GM12875 (cell line): ENCODE data around the gene NUTM2G.
"Not testable (repeated sequence)": the region's sequence is repeated elsewhere in the genome, so short reads cannot be mapped to it uniquely, and the experiment has no call there.

ENCODE experiments used
- H3K4me3 ChIP-seq: one replicate; pipeline ENCODE4 v1.5.1; 2011; ENCODE audit warnings: low read depth, low read length, control low read depth
- TF ChIP-seq, protein P1 (sequence below): IDR thresholded peaks from 2 replicates; pipeline ENCODE4 v1.5.1; 2011; ENCODE audit warnings: low read depth, mild to moderate bottlenecking, control low read depth, inconsistent platforms, low read length, moderate library complexity, borderline replicate concordance; ENCODE audit not compliant: insufficient read depth

NUTM2G gene, protein sequence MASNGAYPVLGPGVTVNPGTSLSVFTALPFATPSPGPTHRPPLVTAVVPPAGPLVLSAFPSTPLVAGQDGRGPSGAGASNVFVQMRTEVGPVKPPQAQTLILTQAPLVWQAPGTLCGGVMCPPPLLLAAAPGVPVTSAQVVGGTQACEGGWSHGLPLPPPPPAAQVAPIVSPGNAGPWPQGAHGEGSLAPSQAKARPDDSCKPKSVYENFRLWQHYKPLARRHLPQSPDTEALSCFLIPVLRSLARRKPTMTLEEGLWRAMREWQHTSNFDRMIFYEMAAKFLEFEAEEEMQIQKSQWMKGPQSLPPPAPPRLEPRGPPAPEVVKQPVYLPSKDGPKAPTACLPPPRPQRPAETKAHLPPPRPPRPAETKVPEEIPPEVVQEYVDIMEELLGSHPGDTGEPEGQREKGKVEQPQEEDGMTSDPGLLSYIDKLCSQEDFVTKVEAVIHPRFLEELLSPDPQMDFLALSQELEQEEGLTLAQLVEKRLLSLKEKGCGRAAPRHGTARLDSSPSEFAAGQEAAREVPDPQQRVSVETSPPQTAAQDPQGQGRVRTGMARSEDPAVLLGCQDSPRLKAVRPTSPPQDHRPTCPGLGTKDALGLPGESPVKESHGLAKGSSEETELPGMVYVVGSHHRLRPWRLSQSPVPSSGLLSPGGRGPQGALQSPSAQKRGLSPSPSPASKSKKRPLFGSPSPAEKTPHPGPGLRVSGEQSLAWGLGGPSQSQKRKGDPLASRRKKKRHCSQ

DNA sequence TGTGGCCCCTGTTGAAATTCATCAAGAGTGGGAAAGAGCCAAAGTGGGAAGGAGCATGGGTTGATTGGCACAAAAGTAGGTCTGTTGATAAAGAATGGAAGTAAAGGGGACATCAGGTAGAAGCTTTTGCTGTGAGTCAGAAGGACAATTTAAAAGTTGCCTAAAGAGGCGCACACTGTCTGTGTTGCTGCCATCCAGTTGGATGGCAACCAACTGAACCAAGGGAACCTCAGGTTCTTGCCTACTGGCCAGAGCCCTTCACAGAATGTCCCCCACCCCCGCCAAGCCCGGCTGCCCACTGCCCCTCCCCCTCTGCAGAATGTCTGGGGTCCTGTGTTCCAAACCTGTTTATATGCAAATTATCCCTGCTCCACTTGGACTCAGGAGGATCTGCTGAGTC, at the start of gene NUTM2G:
NUTM2G (plus strand) TSS at position 301 of the 400 bp plus-strand sequence. CDS start 182 bp downstream, outside the sequence.
- H3K4me3 ChIP-seq: not testable (repeated sequence)

DNA sequence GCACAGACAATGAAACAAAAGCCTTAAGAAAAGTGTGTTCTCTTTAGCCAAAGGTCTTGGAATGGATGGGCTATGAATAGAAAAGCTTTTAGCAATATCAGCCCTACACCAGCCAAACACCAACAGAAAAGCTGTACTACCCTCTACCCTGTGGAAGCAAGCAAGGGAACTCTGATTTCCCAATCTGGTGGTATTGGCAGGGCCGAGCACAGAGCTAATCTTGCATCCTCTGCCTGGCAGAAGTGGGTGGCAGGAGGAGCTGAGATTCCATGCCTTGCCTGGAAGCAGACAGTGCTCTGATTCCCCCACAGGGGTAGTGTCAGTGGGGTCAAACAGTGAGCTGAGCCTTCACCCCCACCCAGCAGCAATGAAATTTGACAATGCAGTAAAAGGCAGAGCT, 44.7 kb upstream of the NUTM2G start:
- no peak overlapping the region for H3K4me3 ChIP-seq
- TF ChIP-seq, protein P1, sequence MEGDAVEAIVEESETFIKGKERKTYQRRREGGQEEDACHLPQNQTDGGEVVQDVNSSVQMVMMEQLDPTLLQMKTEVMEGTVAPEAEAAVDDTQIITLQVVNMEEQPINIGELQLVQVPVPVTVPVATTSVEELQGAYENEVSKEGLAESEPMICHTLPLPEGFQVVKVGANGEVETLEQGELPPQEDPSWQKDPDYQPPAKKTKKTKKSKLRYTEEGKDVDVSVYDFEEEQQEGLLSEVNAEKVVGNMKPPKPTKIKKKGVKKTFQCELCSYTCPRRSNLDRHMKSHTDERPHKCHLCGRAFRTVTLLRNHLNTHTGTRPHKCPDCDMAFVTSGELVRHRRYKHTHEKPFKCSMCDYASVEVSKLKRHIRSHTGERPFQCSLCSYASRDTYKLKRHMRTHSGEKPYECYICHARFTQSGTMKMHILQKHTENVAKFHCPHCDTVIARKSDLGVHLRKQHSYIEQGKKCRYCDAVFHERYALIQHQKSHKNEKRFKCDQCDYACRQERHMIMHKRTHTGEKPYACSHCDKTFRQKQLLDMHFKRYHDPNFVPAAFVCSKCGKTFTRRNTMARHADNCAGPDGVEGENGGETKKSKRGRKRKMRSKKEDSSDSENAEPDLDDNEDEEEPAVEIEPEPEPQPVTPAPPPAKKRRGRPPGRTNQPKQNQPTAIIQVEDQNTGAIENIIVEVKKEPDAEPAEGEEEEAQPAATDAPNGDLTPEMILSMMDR: no peak

DNA sequence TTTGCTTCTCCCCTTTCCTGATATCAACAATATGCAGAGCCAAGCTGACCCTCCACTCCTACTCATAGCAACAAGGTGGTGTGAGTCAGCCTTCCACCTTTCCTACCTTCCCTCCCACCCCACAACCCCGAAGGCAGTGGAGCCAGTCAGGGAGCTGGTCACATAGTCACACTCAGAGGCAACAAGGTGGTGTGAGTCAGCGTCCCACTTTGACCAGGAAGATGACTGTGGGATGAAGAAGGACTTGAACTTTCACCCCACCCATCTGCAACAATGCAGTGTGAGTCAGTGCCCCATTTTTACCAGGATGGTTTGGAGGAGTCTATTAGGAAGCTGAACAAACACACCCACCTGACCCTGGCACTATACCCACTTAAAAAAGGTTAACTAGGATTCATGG, 44.2 kb upstream of the NUTM2G start:
- TF ChIP-seq, protein P1: no peak

DNA sequence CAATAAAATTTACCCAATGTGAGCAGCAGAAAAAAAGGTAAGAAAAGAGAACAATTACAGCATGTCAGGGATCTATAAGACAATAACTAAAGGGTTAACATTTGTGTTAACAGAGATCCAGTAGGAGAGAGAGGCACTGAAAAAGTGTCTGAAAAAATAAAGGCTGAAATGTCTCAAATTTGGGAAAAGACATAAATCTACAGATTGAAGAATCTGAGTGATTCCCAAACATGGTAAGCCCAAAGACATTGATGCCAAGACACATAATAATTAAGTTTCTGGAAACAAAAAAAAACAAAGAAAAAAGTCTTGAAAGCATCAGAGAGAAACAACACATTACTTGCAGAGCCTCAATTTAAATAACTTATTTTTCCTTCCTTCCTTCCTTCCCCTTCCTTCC, 43.2 kb upstream of the NUTM2G start:
- TF ChIP-seq, protein P1: no peak
- H3K4me3 ChIP-seq: no peak overlapping the region

More for the DNA sequence above, 44.2 kb upstream of the NUTM2G start:
- H3K4me3 ChIP-seq: no peak overlapping the region

DNA sequence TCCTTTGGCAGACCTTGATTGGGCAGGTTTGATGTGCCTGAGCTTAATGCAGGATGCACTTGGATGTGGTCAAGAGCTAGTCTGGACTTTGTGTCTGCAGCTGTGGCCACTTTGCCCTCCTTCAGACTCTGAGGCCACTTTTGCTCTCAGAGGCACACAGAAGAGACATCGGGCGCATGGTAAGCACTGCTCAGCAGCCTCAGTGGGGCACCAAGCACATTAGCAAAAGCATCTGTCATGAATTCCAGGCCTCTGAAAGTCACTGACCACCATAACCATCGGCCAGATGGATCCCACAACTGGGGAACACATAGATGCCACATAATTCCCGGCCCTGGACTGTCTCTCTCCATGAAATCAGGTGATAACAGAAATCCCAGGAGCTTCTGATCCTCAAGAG, 40.1 kb upstream of the NUTM2G start:
- TF ChIP-seq, protein P1: no peak
- no peak overlapping the region for H3K4me3 ChIP-seq

DNA sequence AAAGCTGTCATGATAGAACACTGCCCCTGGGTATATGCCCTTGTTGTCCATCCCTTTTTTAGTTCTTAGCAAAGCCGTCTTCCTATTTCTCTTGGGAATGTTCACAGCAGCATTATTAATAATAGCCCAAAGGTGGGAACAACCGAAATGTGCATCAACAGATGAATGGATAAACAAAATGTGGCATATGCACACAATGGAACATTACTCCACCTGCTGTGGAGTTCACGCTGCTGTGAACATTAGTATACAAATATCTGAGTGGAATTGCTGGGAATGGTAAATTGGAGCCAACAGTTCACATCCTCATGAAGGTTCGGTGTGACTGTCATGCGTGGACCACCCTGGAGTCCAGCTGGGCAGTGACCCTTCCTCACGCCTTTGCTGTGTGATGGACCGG, 36.5 kb upstream of the NUTM2G start:
- H3K4me3 ChIP-seq: no peak overlapping the region
- TF ChIP-seq, protein P1: no peak

DNA sequence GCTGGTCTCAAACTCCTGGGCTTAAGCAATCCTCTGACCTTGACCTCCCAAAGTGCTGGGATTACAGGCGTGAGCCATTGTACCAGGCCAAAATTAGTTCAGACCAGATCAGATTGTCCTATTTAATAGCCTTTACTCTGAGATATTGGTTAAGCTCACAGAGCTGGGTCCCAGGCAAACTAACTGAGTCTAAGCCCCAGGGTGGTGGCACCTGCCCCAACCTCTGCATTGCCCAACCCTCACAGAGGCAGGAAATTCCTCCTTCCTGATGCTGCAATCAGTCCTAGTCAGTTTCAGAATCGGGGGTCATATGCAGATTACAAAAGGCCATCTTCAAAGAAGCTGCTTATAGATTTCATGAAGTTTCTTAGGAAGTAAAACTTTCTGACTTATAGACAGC, 28.6 kb upstream of the NUTM2G start:
- H3K4me3 ChIP-seq: not testable (repeated sequence)

DNA sequence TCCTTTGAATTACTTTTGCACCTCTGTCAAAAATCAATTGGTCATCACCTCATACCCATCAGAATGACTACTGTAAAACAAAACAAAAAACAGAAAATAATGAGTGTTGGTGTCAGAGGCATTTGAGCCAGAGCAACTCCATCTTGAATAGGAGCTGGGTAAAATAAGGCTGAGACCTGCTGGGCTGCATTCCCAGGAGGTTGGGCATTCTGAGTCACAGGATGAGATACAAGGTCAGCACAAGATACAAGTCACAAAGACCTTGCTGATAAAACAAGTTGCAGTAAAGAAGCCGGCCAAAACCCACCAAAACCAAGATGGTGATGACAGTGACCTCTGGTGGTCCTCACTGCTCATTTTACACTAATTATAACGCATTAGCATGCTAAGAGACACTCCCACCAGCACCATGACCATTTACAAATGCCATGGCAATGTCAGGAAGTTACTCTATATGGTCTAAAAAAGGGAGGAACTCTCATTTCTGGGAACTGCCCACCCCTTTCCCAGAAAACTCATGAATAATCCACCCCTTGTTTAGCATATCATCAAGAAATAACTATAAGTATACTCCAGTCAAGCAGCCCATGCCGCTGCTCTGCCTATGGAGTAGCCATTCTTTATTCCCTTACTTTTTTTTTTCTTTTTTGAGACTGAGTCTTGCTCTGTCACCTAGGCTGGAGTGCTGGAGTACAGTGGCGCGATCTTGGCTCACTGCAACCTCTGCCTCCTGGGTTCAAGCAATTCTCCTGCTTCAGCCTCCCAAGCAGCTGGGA, 23.5 kb upstream of the NUTM2G start:
- H3K4me3 ChIP-seq: not testable (repeated sequence)

DNA sequence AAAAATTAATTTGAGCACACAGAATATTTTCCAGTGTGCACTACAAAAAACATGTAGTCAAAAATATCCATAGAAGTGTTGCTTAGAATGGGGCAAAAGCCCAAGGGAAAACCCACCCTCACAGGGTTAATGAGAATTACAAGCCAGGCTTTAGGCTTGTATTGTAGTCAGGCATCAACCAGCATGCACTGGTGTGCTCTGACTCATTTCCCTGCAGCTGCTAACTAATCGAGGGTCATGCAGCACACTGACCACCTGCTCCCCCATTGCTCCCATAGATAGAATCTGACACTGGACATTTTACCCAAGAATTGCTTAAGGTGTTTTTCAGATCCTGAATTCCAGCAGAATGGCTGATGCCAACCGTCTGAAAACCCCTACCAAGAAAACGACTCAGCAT, 20.2 kb upstream of the NUTM2G start:
- not testable (repeated sequence) for H3K4me3 ChIP-seq

DNA sequence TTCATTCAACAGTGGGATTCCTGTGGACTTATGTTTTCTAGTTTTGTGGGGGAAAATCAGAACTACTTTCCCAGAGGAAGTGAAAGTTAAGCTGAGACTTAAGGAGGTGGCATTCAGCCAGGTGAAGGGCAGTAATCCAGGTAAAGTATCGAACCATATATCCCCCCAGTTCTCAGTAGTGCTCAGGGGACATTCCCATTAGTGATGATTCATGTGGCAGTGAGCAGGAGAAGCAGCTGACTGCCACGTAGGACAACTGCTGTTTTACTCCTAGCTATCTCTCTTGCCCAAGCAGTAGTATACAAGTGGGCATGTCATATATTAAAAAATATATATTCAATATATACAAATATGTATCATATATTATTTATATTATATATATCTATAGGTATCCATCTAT, 13.1 kb upstream of the NUTM2G start:
- not testable (repeated sequence) for H3K4me3 ChIP-seq

DNA sequence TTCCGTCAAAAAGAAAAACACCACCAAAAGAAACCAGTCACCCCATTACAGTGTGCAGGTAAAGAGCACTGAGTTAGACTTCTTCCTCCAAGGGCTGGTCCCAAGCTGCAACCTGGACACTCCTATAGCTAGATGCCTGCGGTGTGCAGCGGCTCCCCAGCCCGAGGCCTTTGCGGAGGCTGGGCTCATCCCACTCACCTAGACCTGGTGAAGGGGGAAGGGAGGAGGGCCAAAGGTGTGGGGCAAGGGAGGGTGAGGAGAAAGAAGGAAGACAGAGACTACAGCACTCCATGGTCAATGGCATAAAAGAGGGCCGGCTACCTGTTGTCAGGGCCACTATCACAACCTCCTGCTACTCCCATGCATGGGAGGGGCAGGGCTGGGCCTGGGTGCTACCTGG, 12.1 kb upstream of the NUTM2G start:
- H3K4me3 ChIP-seq: not testable (repeated sequence)

DNA sequence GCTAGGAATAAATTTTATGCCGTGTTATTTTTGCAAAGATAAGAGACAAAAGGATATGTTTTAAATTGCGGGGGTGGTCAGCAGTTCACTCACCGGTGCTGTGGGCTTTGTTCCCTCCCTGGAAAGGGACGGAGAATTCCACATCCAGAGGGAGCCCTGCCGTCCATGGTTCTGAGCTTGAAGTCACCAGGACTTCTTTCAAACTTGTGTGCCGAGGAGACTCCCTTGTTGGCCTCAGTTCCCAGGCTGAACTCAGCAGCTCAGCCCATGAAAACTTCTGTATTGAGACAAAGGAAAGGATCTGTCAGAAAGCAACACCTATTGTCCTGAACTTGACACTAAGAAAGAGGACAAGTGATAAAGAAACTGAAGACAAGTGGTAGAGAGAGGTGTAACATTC, 10.1 kb upstream of the NUTM2G start:
- H3K4me3 ChIP-seq: not testable (repeated sequence)

DNA sequence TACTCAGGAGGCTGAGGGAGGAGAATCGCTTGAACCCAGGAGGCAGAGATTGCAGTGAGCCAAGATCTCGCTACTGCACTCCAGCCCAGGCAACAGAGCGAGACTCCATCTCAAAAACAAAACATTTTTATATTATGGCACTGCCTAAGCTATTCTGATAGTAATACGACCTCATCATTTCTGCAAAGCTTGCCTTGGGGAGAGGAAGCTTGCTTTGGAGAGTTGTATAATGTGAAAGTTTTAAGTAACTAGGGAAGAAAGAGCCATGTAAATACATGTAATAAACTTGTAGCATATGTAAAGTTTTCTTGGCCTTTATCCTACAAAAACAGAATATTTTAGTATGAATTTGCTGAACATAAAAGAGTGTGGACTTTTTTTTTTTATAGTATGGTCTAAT, 7.8 kb upstream of the NUTM2G start:
- H3K4me3 ChIP-seq: not testable (repeated sequence)
